Coronary artery (tissue), 2 donors: ENCODE results near the gene NFIB.

Source experiments
- DNase-seq: peaks from one replicate; pipeline ENCODE4 v3.0.0-alpha.2; 2017; ENCODE audit warnings: low spot score
- H3K27ac ChIP-seq, 2 donors: fragments of 200-600 bp; sonication (generic); one replicate each; pipeline ENCODE4 v1.5.1; 2016 to 2019
- H3K4me3 ChIP-seq: fragments of 200-600 bp; sonication (generic); 2 replicates; pipeline ENCODE4 v1.5.1; 2016; ENCODE audit warnings: mild to moderate bottlenecking, moderate library complexity
- CTCF ChIP-seq: fragments of 200-600 bp; sonication (generic); IDR thresholded peaks from one replicate; pipeline ENCODE4 v1.5.1; 2019; ENCODE audit warnings: antibody characterized with exemption

NFIB gene

GRCh38 chr9:14183001-14183400, 130.9 kb downstream of the NFIB start:
- H3K4me3 ChIP-seq = no peak overlapping the region
- H3K27ac ChIP-seq = no peak overlapping the region
- DNase-seq = no peak
- no peak for TF ChIP-seq CTCF

GRCh38 chr9:14180960-14181537, 132.9 kb downstream of the NFIB start:
- DNase-seq = no peak
- Histone ChIP-seq H3K27ac (peak overlapping the region; percentile 15 to 57), H3K4me3 (peak overlapping the region; percentile 52)
- no peak for TF ChIP-seq CTCF

- DNase-seq = no peak
Observed at GRCh38 chr9:14180093-14180959, 133.6 kb downstream of the NFIB start.

GRCh38 chr9:14179449-14179848, 134.5 kb downstream of the NFIB start:
- TF ChIP-seq CTCF = no peak
- Histone ChIP-seq H3K27ac (no peak overlapping the region), H3K4me3 (no peak overlapping the region)
- DNase-seq = no peak

More at GRCh38 chr9:14180093-14180959, 133.6 kb downstream of the NFIB start:
- no peak for TF ChIP-seq CTCF
- Histone ChIP-seq H3K27ac (peak overlapping the region; percentile 15 to 57), H3K4me3 (peak overlapping the region; percentile 52)

GRCh38 chr9:14175778-14176177, 138.2 kb downstream of the NFIB start:
- H3K4me3 ChIP-seq = no peak overlapping the region
- no peak for TF ChIP-seq CTCF
- H3K27ac ChIP-seq = peak overlapping the region in 1 of 2 donors; percentile 36
- DNase-seq = no peak

- no peak overlapping the region for H3K27ac ChIP-seq
- no peak for DNase-seq
- H3K4me3 ChIP-seq = no peak overlapping the region
- no peak for TF ChIP-seq CTCF
Observed at GRCh38 chr9:14173713-14174112, 140.2 kb downstream of the NFIB start.
